Hematopoietic multipotent progenitor cell treated with erythropoietin and hydrocortisone succinate and interleukin-3 and kit ligand, for 17 days (in vitro differentiated cells): Measurements from ENCODE around the gene CENPP.

Experiments used
- DNase-seq: peaks from one replicate; pipeline ENCODE4 v3.0.0-alpha.2; 2015; ENCODE audit warnings: low spot score

Gene CENPP

DNA sequence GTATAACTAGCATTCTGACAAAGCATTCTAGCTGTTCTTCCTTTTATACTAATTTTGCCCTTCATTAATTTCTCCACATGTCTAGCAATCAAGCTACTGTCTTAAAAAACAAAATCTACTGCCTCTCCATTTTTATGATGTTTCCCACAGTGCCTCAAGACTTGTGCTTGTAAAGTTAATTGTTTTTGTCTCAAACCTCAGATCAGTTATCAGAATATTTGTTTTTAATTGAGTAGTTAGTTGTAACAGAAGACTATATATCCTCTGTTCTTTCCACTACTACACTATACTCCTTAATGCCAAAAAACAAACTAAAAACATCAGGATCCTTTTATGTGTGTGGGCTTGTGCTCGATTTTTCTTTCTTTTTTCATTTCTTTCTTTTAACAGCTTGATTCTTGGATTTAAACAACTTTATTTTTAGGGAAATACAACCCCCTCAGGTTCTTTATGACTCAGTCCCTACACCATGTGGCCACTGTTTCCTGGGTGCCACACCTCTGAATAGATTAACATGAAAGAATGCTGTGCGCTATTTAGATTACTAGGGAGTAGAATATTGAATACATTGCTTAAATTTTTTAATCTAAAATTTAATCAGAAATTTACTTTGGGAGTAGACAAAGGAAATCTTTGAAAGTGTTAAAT, 155.4 kb downstream of the CENPP start:
- DNase-seq = no peak

DNA sequence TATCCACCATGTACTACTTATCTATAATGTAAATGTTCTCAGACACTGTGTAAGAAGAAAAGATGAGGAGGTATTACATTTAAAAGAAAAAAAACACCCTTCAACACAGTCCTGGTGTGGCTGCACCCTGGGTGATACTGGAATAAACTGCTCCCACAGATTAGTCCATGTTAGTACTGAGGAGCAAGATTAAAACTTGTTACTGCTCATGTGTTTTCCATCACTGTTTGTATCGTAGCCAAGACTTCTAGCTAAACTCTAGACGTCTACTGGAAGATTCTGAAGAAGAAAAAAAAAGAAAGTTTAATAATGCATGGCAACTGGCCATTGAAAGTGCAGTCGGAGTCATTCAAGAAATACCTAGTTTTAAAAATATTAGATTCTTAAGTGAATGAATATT, 156.6 kb downstream of the CENPP start, which contains the start of gene ASPN:
TSS of gene ASPN (minus strand) at position 178 of the 400 bp plus-strand sequence.
- DNase-seq = no peak

DNA sequence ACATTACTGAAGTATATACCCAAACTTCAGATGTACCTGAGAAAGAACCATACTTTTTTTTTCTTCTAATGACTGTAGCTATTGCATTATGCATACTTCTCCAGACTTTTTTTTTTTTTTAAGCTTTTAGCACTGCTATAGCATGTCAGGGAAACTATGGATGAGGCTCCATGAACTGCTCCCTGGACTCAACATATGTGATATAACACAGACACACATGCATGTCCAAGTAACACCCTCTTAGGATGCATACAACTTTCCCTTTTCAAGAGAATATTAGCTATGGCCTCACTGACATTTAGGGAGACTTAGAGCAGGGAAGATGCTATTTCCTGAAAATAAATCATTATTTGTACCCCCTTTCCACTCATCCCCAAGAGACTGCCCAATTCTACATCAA, 157.1 kb downstream of the CENPP start:
- DNase-seq = no peak

DNA sequence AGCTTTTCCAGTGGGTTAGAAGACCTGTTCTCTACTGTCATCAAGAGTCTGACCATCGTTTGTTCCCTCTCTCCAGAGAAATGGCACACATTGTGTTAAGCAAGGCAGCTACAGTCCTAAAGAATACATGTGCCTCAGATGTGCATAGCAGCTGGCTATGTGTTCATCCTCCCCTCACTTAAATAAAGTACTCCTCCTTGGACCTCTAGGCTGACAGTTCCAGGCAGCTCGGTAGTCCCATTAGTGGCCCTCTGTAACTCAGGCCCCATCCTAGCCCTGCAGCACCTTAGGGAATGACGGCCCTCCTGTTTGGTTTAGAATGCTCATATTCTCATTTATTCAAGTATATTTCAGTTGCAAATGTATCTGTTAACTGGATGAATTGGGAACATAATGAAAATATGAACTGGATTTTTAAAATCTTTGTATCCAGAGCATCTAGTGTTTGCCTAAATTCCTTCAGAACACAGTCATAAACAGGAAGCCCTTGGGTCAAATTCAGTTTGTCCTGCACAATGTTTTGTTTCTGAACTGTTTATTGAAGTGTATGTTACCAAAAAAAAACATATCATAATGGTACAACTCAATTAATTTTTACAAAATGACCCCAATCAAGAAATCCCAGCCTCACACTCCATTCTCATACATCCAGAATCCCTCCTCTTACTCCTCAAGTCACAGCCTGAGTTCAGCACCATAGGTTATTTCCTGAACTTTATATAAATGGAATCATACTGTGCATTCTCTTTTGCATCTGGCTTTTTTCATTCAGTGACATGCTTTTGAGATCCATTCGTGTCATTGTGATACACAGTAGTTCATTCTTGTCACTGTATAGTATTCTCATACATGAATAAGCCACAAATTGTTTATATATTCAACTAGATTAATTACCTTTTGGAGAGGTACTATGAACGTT, 158.1 kb downstream of the CENPP start:
- DNase-seq = no peak

DNA sequence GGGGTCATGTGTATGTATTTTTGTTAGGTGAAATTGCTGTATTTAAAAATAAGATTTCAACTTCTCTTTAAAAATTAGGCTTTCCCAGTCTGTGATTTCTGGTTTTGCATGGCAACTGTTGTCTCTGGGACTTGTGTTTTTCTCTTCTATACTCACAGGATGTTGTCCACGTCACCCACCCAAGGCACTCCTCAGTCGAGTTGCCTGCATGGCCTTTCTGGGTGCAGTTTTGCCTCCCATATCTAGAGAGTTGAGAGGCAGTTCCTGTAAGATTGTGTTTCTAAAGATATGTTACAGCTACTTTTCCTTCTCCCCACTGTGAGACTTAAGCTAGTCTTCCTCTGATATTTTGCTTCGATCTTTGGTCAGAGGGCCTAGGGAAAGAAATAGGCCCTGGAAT, 158.8 kb downstream of the CENPP start:
- DNase-seq = no peak

DNA sequence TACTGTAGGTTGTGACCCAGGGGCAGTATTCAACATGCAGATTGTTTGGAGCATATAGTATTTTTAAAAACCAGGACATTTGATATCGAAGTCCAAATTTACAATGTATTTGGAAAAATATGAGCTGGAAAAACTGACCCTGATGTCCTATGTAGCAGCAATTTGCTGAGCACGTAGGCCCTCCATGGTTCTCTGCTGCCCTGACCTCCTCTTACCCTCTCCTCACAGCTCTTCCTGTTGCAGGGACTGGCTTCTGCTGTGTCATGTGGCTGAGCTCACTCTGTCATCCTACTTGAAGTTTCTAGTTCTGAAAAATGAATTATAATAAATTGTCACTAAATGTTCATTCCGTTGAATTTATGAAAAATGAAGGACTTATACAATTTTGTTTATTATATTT, 160.6 kb downstream of the CENPP start:
- no peak for DNase-seq

DNA sequence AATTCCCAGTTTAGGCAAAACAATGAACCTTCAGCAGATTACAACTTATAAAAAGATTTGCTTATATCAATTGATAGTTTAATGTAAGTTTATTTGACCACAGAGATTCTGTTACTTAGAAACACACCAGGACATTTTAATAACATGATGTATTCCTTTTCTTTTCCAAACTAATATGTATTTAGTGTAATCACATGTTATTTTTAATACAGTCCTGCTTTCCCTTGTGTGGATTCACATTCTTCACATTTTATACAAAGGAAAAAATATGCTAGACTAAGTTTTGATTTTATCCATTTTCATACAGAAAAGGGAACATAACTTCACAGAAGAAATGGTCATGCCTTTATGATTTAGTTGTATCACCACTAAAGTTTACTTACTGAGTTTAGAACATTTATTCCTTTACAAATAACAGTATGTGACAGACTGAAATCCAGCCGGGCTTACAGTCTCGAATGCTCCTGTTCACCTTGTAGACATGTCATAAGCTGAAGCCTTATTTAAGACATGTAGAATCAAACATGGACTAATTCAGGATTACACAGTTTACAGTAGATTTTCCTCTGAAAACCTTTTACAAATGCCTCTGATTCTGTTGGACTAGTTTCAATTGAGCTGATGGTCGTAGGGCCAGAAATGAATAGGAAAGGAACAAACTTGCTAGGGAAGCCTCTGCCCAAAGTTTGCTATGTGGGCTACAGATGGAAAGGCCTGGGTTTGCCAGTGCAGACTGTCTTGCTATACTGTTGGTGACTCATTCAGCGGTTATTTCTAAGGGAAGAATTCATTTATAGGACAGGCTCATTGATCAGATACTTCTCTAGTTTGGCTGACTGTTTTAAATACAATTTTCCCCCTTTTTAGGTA, 163.2 kb downstream of the CENPP start:
- DNase-seq = no peak

DNA sequence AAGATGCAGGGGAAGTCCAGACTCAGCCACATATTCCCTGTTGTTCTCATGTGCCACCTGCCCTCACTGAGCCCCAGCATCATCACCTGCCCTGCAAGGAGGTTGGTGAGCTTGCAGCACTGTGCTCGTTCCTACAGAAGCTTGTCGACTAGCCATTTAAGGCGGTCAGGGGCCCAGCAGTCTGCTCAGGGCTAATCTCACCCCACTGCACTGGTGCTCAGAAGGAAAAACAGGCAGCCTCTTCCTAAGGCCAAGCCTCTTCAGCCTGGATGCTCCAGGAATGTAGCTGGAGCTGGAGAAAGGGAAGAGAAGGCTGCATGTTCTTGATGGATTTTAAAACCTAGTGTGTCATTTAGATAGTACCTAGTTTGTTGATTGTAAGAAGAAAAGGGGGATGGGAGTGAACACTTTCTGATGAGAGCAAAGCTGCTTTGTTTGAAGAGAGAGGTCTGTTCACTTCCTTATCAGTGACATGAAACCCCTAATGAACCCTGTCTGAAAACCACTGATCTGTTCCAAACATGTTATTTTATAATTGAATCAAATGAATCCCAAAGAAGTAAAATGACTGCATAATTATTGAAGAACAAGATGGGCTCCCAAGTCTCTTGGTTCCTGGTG, 167.1 kb downstream of the CENPP start:
- no peak for DNase-seq

DNA sequence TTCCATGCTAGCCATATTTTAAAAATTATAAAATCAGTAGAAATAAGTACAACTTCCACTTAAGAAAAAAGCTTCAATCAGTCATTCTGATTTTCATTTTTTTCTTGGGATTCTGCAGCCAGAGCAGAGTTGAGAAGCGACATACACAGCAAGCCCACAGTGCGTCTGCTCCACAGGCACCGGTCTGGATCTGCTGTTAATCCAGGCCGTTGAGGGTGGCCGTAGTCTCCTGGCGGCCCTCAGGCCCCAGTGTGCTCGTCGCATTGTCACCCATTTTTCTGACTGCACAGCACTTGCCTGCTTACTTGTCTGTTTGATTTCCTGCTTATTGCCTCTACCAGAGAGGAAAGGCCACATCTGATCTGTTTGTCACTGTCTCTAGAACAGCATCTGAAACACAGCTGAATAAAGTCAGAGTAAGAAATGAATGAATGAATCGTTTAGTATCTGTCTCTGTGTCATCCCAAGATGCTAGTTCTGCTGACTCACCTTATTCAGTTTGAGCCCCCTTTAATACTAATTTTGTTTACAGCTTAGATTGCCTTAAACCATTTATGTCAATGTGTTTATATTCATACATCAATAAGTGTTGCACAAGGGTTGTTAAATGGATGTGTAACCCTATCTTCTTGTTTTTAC, 168.1 kb downstream of the CENPP start:
- DNase-seq = no peak

DNA sequence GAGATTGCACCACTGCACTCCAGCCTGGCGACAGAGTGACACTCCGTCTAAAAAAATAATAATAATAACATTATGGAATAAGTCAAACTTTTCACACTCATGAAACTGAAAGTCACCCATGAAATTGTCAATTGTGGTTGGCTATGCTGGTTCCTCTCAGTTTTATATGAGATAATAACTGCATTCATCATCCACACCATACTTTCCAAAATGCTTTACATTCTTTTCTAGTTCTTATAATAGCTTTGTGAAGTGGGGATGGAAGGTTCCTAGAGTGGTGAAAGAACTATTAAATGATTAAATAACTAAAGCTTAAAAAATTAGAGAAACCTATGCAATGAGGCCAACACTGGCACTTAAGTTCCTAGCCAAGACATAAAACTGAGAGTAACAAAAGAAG, 169.1 kb downstream of the CENPP start:
- no peak for DNase-seq

DNA sequence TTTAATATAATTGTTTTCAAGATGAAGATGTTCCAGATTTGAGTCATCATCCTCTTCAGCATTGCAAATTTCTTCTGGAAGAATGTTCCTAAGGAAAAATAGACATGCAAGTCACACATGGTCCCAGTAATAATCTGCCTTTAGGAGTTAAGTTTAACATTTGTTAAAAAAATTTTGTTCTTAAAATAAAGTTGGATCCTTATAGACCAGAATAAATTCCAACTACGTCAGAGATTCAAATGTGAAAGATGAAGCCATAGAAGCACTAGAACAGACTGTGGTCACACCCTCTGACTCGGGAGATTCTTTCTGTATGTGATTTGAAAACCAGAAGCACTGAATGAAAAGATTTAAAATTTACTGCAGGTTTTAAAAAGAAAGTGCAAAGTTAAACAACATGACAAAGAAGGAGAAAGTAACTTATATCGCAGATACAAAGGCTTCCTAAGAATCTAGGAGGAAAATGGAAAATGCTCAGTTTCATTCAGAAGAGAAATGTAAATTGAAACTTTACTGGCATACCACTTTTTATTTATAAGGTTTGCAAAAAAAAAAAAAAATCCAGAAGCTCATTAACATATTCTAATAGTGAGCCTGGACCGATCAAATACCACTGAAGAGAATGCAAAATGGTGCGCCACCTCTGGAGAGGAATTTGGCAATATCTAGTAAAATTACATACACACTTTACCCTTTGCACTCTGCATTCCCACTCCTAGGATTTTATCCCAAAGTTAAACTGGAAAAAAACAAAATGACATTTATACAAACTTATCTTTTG, 170.8 kb downstream of the CENPP start:
- no peak for DNase-seq

DNA sequence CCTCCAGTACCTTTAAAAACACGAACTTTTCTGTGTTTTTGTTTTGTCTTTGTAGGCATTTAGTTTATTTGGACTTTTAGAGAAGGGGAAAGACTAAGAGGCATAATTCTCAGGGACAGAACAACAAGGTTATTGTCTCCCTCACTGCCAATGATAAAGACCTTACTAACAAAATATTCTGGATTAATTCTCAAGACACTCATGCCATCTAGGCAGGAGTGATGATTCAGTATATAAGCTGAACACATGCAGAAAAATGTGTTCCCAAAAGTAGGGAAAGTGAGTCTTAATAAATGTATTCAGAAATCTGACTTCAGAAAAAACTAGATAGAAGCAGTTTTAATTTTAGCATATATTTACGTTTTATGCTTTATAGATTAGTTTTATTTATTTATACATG, 173.9 kb downstream of the CENPP start:
- no peak for DNase-seq

DNA sequence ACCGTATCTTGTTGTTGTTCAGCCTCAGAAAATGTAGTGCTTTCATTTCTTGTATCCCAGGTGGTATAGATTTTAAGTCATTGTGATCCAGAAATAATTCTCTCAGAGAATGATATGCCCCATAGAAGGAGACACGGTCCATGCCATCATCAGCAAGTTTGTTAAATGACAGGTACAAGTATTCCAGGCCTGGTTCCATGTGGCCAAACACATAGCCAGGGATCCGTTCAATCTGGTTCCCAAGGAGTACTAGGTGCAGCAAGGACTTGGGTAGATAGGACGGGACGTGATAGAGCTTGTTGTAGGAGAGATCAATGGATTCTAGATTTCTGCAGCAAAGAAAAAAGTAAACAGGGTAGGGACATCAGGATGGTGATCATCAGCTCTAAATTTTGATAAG, 175.0 kb downstream of the CENPP start:
- DNase-seq = no peak

DNA sequence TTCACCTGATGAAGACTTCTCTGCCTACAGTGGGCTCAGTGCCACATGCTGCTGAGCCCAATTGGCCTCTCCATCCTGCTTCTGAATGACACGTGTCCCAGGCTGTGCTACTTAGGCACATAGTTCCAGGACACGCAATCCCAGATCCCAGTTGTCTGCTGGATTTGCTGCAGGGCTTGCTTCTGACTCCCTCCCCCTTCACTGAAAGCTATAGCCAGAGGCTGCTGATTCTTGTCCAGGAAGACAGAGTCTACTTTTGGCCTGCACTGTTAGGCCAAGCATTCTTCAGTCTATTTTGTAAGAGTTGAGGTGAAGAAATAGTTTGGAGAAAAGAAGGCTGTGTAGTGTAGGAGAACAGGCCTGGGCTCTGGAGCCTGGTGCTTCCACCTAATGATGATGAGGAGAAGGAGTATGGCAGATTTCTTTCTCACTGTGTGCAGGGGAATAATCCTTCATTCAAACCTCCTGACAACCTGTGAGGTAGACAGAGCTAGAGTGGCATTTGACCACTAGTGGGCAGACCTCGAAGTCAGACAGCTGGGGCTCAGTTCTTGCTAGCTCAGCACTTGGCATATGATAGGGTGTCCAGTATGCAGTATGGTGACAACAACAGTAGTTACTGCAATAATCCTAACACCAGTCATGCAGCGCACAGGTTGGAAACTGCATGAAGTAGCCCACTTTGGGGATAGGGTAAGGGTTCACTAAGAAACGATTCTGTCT, 176.1 kb downstream of the CENPP start:
- DNase-seq = no peak

DNA sequence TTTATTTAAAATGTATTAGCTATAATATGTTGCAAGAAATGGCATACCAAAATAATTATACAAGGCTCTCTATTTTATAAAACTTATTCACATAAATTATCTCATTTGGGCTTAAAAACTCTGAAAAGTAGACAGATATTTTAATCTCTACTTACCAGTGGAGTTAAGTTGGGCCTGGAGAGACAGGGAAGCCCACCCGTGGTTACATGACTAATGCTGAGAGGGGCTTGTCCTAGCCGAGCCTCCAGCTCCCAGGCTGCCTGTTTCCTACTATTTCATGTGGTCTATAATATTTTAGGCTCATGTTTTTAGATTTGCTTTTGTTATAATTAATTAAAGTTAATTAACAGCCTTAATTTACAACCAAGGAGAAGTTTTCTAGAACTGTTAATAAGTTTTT, 177.4 kb downstream of the CENPP start:
- DNase-seq = no peak

DNA sequence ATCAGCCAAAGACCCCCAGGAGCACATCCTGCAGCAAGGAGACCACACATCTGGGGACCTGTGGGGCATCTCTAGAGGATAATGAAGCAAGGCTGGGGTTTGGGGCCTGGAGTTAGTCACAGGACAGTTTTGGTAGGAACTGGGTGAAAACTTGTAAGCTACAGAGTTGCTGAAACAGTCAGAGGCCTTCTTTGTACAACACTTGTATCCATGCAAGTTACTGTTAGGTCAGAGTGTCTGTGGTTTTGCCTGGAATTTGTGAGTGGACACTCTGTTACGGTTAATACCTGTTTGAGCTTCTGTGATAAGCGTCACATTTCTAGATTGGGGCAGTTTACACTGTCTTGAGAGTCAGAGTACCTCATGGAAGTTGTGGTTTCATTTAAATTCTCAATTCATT, 179.1 kb downstream of the CENPP start:
- DNase-seq = no peak

DNA sequence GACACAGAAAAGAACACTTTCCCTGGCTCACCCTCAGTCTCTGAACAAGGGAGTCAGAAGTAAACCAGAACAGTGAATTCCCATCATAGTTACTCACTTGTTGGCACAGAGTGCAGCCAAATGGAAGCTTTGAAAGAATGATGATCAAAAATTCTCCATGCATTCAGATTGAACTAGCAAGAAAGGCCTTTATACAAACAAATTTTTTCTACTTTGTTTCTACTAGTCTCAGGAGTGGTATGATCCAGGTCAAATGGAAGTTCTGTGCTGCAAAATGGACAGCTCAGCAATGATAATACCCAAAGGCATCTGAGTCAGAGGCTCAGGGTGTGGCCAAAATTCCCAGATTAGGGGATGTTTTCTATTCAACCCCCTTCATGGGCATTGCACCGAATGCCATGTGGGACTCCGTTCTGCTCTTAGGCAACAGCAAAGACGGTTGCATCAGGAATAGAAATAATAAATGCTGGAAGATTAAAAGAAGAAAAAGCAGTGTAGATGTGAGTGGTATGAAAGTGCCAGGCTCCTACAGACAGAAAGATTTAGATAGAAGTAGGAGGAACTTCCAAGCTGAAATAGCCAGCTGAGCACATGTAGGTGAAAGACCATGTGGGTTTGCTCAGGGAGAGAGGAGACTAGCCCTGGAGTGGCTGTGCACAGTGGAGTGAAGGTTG, 180.6 kb downstream of the CENPP start:
- no peak for DNase-seq

DNA sequence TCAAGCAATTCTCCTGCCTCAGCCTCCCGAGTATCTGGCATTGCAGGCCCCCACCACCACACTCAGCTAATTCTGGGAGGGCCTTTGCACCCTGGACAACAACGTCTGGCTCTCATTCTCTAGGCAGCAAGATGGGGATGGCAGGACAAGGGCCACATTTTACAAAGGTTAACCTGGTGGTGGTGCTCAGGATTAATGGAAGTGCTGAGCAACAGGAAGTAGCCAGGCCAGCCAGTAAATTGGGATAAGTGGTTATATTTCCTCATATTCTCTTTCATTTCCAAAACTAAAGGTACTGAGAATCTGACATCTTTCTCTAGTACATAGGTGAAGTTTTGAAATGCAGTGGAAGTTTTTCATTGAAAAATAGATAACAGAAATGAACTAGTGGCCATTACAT, 181.3 kb downstream of the CENPP start:
- no peak for DNase-seq

DNA sequence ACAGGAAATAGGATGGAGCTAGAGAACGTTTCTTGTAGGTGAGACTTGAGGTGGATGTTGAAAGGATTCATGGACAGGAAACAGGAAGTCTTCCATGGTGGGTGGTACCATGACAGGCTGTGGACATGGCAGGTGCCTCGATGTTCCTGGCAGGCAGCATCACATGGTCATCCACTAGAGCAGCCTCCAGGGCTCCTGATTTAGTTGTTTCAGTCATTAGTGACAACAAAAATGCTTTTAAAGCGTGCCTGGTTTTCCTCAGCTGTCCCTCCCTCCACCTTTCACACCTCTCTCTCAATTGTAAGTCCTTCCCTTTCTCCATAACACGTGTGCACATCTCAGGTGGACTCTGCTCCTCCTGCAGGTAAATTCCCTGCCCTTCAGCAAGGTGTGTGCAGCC, 181.7 kb downstream of the CENPP start:
- DNase-seq = no peak
